Natural killer cell treated with Interleukin-12 subunit alpha and Interleukin-12 subunit beta and Interleukin-15 and Interleukin-18, amount 100 ng/mL, for 72 hours (primary cell): ENCODE results near the gene SMIM7. TPM values are rescaled to one million over a fixed set of nuclear protein-coding genes. Genes with fewer than 3 reads are reported as not detected.
"Not testable (repeated sequence)": the region's sequence is repeated elsewhere in the genome, so short reads cannot be mapped to it uniquely, and the experiment has no call there.

Experiments
- ATAC-seq, 2 donors: fragments of 150-1000 bp; cut with Tn5 transposase in 1 of 2; sonication (Bioruptor Pico), chemical (Tn5 transposase) in 1 of 2; 2 replicates each; pipeline ENCODE4 v1.10.0; 2021
- DNase-seq: peaks from one replicate; pipeline ENCODE4 v3.0.0; 2022; ENCODE audit warnings: low spot score
- H3K27ac Mint-ChIP-seq, 2 donors: 1 replicate in 1 of 2; 2 replicates in 1 of 2; pipeline ENCODE4 v1.8.0; 2022; ENCODE audit warnings: mixed read lengths in 2 of 2, mild to moderate bottlenecking in 1 of 2, moderate library complexity in 1 of 2
- H3K27me3 Mint-ChIP-seq, 2 donors: 1 replicate in 1 of 2; 2 replicates in 1 of 2; pipeline ENCODE4 v1.8.0; 2022; ENCODE audit warnings: mixed read lengths in 2 of 2
- H3K36me3 Mint-ChIP-seq: one replicate; pipeline ENCODE4 v1.8.0; 2022; ENCODE audit warnings: mixed read lengths
- H3K4me1 Mint-ChIP-seq, 2 donors: 1 replicate in 1 of 2; 2 replicates in 1 of 2; pipeline ENCODE4 v1.8.0; 2022; ENCODE audit warnings: low read depth in 2 of 2, mixed read lengths in 2 of 2, mild to moderate bottlenecking in 1 of 2
- H3K4me3 Mint-ChIP-seq: one replicate; pipeline ENCODE4 v1.8.0; 2022; ENCODE audit warnings: mixed read lengths
- H3K9me3 Mint-ChIP-seq: 2 replicates; pipeline ENCODE4 v1.8.0; 2022; ENCODE audit warnings: mixed read lengths
- total RNA-seq, 2 donors: library from RNA; stranded (reverse); gene quantifications; one replicate each; pipeline ENCODE4 v1.2.3, GENCODE V29; 2022

The SMIM7 gene
- total RNA-seq = 10 to 100 TPM; 53.8 to 75.5 TPM

GRCh38 chr19:16659832-16660708, at the start of gene SMIM7:
SMIM7 (minus strand) TSS chr19:16660144; CDS start chr19:16660110, 34 bp downstream.
- H3K36me3 Mint-ChIP-seq = peaks cover 5% of the 10 kb centered on the region
- H3K27me3 Mint-ChIP-seq = no peaks in the 10 kb centered on the region
- H3K9me3 Mint-ChIP-seq = no peaks in the 10 kb centered on the region
- DNase-seq (peak; percentile 99), ATAC-seq (peak; percentile 98 to 99)
- peak within 1 kb of the TSS; percentile 89 for H3K4me3 Mint-ChIP-seq
- peak within 1 kb of the TSS; percentile 81 to 98 for H3K27ac Mint-ChIP-seq
- H3K4me1 Mint-ChIP-seq = peaks cover 18 to 31% of the 10 kb centered on the region in 2 donors

- Mint-ChIP-seq H3K36me3 (no peaks in the 10 kb centered on the region), H3K9me3 (no peaks in the 10 kb centered on the region), H3K27me3 (peaks cover 0 to 3% of the 10 kb centered on the region in 2 donors), H3K4me1 (no peaks in the 10 kb centered on the region), H3K4me3 (no peak overlapping the region), H3K27ac (no peak overlapping the region)
- no peak for DNase-seq
- ATAC-seq = no peak
Measured at GRCh38 chr19:16703677-16704076, 43.7 kb upstream of the SMIM7 start.

GRCh38 chr19:16702123-16702522, 42.2 kb upstream of the SMIM7 start:
- DNase-seq (no peak), ATAC-seq (no peak)
- peaks cover 0 to 3% of the 10 kb centered on the region in 2 donors for H3K27me3 Mint-ChIP-seq
- no peak overlapping the region for H3K4me3 Mint-ChIP-seq
- H3K36me3 Mint-ChIP-seq = no peaks in the 10 kb centered on the region
- H3K9me3 Mint-ChIP-seq = no peaks in the 10 kb centered on the region
- no peak overlapping the region for H3K27ac Mint-ChIP-seq
- H3K4me1 Mint-ChIP-seq = no peaks in the 10 kb centered on the region

GRCh38 chr19:16698914-16699313, 39.0 kb upstream of the SMIM7 start:
- Mint-ChIP-seq H3K27me3 (peaks cover 0 to 3% of the 10 kb centered on the region in 2 donors), H3K4me3 (no peak overlapping the region), H3K27ac (no peak overlapping the region), H3K36me3 (no peaks in the 10 kb centered on the region), H3K9me3 (no peaks in the 10 kb centered on the region), H3K4me1 (no peaks in the 10 kb centered on the region)
- DNase-seq (no peak), ATAC-seq (no peak)

- peak in 1 of 2 donors; percentile 24 for ATAC-seq
Measured at GRCh38 chr19:16688084-16688483, 28.1 kb upstream of the SMIM7 start.

GRCh38 chr19:16684216-16684615, 24.3 kb upstream of the SMIM7 start:
- ATAC-seq = no peak
- Mint-ChIP-seq H3K27me3 (no peaks in the 10 kb centered on the region), H3K27ac (no peak overlapping the region), H3K4me1 (no peaks in the 10 kb centered on the region), H3K36me3 (no peaks in the 10 kb centered on the region), H3K9me3 (peaks cover 9% of the 10 kb centered on the region), H3K4me3 (no peak overlapping the region)
- DNase-seq = no peak

More at GRCh38 chr19:16688084-16688483, 28.1 kb upstream of the SMIM7 start:
- H3K4me3 Mint-ChIP-seq = no peak overlapping the region
- no peak overlapping the region for H3K27ac Mint-ChIP-seq
- no peaks in the 10 kb centered on the region for H3K4me1 Mint-ChIP-seq
- no peaks in the 10 kb centered on the region for H3K9me3 Mint-ChIP-seq
- no peaks in the 10 kb centered on the region for H3K36me3 Mint-ChIP-seq
- DNase-seq = no peak
- no peaks in the 10 kb centered on the region for H3K27me3 Mint-ChIP-seq

GRCh38 chr19:16682539-16682938, 22.6 kb upstream of the SMIM7 start:
- no peaks in the 10 kb centered on the region for H3K4me1 Mint-ChIP-seq
- H3K36me3 Mint-ChIP-seq = no peaks in the 10 kb centered on the region
- H3K9me3 Mint-ChIP-seq = peaks cover 9% of the 10 kb centered on the region
- H3K27ac Mint-ChIP-seq = no peak overlapping the region
- H3K4me3 Mint-ChIP-seq = no peak overlapping the region
- DNase-seq (no peak), ATAC-seq (peak in 1 of 2 donors; percentile 36)
- no peaks in the 10 kb centered on the region for H3K27me3 Mint-ChIP-seq

- Mint-ChIP-seq H3K27ac (no peak overlapping the region), H3K9me3 (peaks cover 9% of the 10 kb centered on the region), H3K4me3 (no peak overlapping the region), H3K27me3 (no peaks in the 10 kb centered on the region), H3K4me1 (no peaks in the 10 kb centered on the region), H3K36me3 (no peaks in the 10 kb centered on the region)
- ATAC-seq (no peak), DNase-seq (no peak)
Measured at GRCh38 chr19:16679811-16680210, 19.9 kb upstream of the SMIM7 start.

- peaks cover 9% of the 10 kb centered on the region for H3K9me3 Mint-ChIP-seq
- no peak for DNase-seq
- no peak overlapping the region for H3K4me3 Mint-ChIP-seq
- no peaks in the 10 kb centered on the region for H3K4me1 Mint-ChIP-seq
- no peak for ATAC-seq
- no peak overlapping the region for H3K27ac Mint-ChIP-seq
- H3K36me3 Mint-ChIP-seq = no peaks in the 10 kb centered on the region
- H3K27me3 Mint-ChIP-seq = no peaks in the 10 kb centered on the region
Measured at GRCh38 chr19:16678498-16678897, 18.6 kb upstream of the SMIM7 start.

GRCh38 chr19:16677055-16677454, 17.1 kb upstream of the SMIM7 start:
- H3K4me1 Mint-ChIP-seq = no peaks in the 10 kb centered on the region
- no peaks in the 10 kb centered on the region for H3K36me3 Mint-ChIP-seq
- no peak overlapping the region for H3K27ac Mint-ChIP-seq
- H3K27me3 Mint-ChIP-seq = no peaks in the 10 kb centered on the region
- no peak overlapping the region for H3K4me3 Mint-ChIP-seq
- ATAC-seq = no peak
- DNase-seq = no peak
- peaks cover 9% of the 10 kb centered on the region for H3K9me3 Mint-ChIP-seq

GRCh38 chr19:16676101-16676798, 16.3 kb upstream of the SMIM7 start:
- peaks cover 4% of the 10 kb centered on the region for H3K9me3 Mint-ChIP-seq
- H3K27me3 Mint-ChIP-seq = no peaks in the 10 kb centered on the region
- DNase-seq (no peak), ATAC-seq (no peak)
- no peaks in the 10 kb centered on the region for H3K36me3 Mint-ChIP-seq
- H3K4me3 Mint-ChIP-seq = no peak overlapping the region
- no peak overlapping the region for H3K27ac Mint-ChIP-seq
- H3K4me1 Mint-ChIP-seq = no peaks in the 10 kb centered on the region

- DNase-seq, H3K27ac Mint-ChIP-seq, H3K36me3 Mint-ChIP-seq, H3K9me3 Mint-ChIP-seq, H3K27me3 Mint-ChIP-seq, ATAC-seq, H3K4me3 Mint-ChIP-seq, H3K4me1 Mint-ChIP-seq: not testable (repeated sequence)
Measured at GRCh38 chr19:16673839-16674238, 13.9 kb upstream of the SMIM7 start.

- no peak for DNase-seq
- H3K27ac Mint-ChIP-seq = no peak overlapping the region
Measured at GRCh38 chr19:16673231-16673630, 13.3 kb upstream of the SMIM7 start.

GRCh38 chr19:16671652-16672274, 11.8 kb upstream of the SMIM7 start:
- Mint-ChIP-seq H3K9me3 (no peaks in the 10 kb centered on the region), H3K27me3 (no peaks in the 10 kb centered on the region), H3K36me3 (no peaks in the 10 kb centered on the region), H3K27ac (no peak overlapping the region), H3K4me1 (no peaks in the 10 kb centered on the region), H3K4me3 (no peak overlapping the region)
- ATAC-seq (no peak), DNase-seq (no peak)

More at GRCh38 chr19:16673231-16673630, 13.3 kb upstream of the SMIM7 start:
- no peaks in the 10 kb centered on the region for H3K4me1 Mint-ChIP-seq
- H3K27me3 Mint-ChIP-seq = no peaks in the 10 kb centered on the region
- H3K9me3 Mint-ChIP-seq = no peaks in the 10 kb centered on the region
- no peaks in the 10 kb centered on the region for H3K36me3 Mint-ChIP-seq
- no peak for ATAC-seq
- H3K4me3 Mint-ChIP-seq = no peak overlapping the region
